NB4 (cell line): ENCODE results near the gene ARHGAP27.

Experiments
- DNase-seq: peaks from one replicate; pipeline ENCODE4 v3.0.0; 2010; ENCODE audit warnings: low read depth
- H3K4me3 ChIP-seq: one replicate; pipeline ENCODE4 v1.5.1; 2011; ENCODE audit warnings: mild to moderate bottlenecking, low read depth, low read length, moderate library complexity
- MYC ChIP-seq: IDR thresholded peaks from 2 replicates; pipeline ENCODE4 v1.6.1; 2011; ENCODE audit warnings: low read depth, low read length
- POLR2A ChIP-seq: IDR thresholded peaks from 2 replicates; pipeline ENCODE4 v1.6.1; 2011; ENCODE audit warnings: mild to moderate bottlenecking; ENCODE audit not compliant: insufficient read length; ENCODE audit errors: extremely low read depth
- TF ChIP-seq, protein P1 (sequence below): IDR thresholded peaks from 2 replicates; pipeline ENCODE4 v1.6.1; 2011; ENCODE audit warnings: low read depth, low read length
- TF ChIP-seq, protein P2 (sequence below): IDR thresholded peaks from one replicate; pipeline ENCODE4 v1.5.1; 2012; ENCODE audit warnings: low read depth, low read length

The ARHGAP27 gene

DNA sequence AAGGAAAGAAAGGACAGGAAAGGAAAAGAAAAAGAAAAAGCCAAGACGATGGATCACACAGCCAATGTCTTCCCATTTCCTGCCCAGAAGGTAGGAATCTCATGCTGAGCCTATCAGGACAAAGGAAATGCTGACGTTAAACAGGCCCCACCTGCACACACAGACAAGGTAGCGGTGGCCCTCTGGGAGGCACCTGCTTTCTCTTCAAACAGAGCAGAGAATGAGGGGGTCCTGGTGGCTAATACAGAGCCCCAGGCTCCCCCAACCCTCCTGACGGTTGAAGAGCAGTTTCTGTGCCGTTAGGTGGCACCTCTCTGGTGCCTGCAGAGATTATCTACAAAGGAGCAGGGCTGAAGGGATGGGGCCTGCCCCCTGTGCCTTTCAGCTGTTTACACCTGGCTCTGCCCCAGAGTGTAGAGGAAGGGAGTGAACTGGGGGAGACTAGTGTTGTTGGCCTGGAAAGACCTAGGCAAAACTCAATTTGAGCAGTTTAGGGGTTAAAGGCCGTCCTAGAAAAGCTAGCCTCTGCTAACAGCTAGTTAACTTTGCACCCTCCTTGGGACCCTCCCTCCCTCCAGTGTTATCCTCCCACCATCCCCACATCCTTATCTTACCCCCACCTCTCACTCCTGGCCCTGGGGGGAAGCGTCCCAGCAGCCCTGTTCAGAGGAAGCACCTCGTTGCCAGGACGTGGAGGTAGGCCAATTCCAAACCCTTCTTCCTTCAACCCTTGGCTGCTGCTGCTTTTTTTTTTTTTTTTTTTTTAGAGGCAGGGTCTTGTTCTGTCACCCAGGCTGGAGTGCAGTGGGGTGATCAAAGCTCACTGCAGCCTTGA, 56.3 kb downstream of the ARHGAP27 start:
- H3K4me3 ChIP-seq, result no peak overlapping the region
- no peak for DNase-seq
- TF ChIP-seq POLR2A (no peak), MYC (no peak)
- TF ChIP-seq, protein P1, sequence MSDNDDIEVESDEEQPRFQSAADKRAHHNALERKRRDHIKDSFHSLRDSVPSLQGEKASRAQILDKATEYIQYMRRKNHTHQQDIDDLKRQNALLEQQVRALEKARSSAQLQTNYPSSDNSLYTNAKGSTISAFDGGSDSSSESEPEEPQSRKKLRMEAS, result no peak
- TF ChIP-seq, protein P2, sequence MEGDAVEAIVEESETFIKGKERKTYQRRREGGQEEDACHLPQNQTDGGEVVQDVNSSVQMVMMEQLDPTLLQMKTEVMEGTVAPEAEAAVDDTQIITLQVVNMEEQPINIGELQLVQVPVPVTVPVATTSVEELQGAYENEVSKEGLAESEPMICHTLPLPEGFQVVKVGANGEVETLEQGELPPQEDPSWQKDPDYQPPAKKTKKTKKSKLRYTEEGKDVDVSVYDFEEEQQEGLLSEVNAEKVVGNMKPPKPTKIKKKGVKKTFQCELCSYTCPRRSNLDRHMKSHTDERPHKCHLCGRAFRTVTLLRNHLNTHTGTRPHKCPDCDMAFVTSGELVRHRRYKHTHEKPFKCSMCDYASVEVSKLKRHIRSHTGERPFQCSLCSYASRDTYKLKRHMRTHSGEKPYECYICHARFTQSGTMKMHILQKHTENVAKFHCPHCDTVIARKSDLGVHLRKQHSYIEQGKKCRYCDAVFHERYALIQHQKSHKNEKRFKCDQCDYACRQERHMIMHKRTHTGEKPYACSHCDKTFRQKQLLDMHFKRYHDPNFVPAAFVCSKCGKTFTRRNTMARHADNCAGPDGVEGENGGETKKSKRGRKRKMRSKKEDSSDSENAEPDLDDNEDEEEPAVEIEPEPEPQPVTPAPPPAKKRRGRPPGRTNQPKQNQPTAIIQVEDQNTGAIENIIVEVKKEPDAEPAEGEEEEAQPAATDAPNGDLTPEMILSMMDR, result no peak

DNA sequence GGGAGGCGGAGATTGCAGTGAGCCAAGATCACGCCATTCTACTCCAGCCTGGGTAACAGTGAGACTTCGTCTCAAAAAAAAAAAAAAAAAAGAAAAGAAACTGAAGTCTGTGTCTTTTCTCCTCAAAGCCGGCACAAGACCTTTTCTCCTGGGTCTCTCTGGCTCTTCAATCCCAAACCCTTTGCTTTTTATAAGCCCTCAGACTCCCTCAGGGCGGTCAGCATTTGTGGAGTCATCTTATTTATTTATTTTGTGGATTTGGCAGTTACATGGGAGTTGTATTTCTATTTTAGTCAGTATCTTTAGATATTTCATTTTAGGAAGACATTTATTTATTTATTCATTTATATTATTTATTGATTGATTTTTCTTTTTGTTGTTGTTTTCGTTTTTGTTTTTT, 58.2 kb downstream of the ARHGAP27 start:
- TF ChIP-seq, protein P2, result no peak
- no peak for TF ChIP-seq MYC
- no peak for TF ChIP-seq POLR2A
- TF ChIP-seq, protein P1, result no peak
- no peak overlapping the region for H3K4me3 ChIP-seq
- DNase-seq, result no peak

DNA sequence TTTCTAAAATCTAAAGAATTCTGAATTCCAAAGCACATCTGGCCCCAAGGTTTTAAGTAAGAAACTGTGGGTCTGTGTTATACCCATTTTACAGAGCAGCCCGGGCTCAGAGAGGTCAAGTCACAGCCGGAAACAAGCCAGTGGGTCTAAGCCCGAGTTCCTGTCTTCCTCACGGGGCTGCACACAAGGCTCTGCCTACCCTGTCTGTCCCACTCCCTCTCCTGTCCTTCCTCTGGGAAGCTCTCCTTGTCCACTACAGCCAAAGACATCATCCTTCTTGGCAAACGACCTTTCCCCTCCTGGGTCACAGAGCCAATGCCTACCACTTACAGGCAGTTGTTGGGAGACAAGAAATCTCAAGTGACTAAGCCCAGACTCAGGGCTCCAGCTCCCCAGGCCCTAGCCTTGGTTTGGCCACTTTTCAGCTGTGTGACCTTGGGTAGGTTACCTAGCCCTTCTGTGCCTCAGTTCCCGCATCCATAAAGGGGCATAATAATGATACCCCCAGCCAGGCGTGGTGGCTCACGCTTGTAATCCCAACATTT, 60.3 kb downstream of the ARHGAP27 start:
- TF ChIP-seq MYC (no peak), POLR2A (no peak)
- TF ChIP-seq, protein P2, result no peak
- TF ChIP-seq, protein P1, result no peak
- H3K4me3 ChIP-seq, result no peak overlapping the region
- no peak for DNase-seq

DNA sequence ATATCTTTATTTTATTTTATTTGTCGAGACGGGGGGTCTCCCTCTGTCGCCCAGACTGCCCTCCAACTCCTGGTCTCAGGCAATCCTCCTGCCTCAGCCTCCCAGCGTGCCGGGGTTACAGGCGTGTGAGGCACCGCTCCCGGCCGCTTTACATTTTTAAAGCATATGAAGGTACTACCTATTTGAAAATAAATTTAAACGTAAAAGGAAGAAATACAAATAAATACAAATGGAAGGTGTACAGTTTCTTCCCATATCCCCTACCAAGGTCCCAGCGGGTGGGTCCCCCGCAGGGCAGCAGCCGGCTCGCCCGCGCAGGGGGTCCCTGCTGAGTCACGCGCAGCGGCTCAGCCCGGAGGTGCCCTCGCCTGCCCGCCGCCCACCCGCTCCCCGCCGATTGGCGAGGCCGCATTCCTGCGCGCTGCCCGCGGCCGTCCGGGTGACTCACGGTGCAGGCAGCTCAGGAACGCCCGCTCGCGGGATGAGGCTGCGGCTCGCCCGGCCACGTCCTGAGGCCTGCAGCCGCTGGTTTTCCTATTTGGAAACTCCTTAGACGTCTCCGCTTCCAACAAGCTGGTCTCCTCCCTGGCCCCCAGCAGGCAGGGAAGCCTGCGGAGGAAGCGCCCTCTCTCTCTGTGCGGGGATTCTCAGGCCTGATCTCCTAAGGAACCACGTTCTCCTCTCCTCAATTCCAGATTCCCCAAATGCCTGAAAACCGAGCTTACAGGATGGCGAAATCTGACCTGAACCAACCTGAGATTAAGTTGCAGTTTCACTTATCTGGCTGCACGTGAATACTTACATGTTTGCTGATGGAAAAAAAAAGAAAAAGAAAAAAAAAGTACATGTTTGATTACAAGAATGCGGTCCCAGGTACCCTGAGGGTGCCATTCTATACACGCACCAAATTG, 61.0 kb downstream of the ARHGAP27 start:
- TF ChIP-seq, protein P1, result no peak
- peak overlapping the region; percentile 28 for H3K4me3 ChIP-seq
- peak; percentile 87 for DNase-seq

DNA sequence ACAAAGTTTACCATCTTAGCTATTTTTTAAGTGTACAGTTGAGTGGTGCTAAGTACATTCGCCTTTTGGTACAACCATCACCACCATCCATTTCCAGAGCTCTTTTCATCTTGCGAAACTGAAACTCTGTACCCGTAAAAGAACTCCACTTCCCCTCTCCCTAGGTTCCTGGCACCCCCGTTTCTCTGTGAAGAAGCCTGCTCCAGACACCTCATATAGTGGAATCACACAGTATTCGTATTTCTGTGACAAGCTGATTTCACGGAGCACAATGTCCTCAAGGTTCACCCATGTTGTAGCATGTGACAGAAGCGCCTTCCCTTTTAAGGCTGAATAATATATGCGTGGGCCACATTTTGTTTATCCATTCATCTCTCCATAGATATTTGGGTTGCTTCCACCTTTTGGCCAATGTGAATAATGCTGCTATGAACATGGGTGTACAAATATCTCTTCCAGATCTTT, 61.7 kb downstream of the ARHGAP27 start:
- peak overlapping the region; percentile 13 for H3K4me3 ChIP-seq
- TF ChIP-seq, protein P2, result no peak
- TF ChIP-seq MYC, result no peak
- no peak for TF ChIP-seq POLR2A
- TF ChIP-seq, protein P1, result peak; percentile 48; the same call in 1 of the 2 replicates
- DNase-seq, result peak; percentile 49
